Upper lobe of left lung (tissue), 6 donors: Measurements from ENCODE around the gene SPSB1. TPM values are rescaled to one million over a fixed set of nuclear protein-coding genes. Genes with fewer than 3 reads are reported as not detected.

Experiments used
- ATAC-seq, 2 donors: fragments of 200-7000 bp; cut with Tn5 transposase; one replicate each; pipeline ENCODE4 v1.9.1; 2022; ENCODE audit warnings: mild to moderate bottlenecking in 2 of 2, moderate library complexity in 2 of 2; ENCODE audit not compliant: low FRiP score in 2 of 2
- DNase-seq, 2 donors: peaks; one replicate each; pipeline ENCODE4 v3.0.0-alpha.2; 2019 to 2020
- H3K27ac ChIP-seq, 4 donors: fragments of 200-600 bp; sonication (generic); one replicate each; pipeline ENCODE4 v1.5.1; 2016 to 2019
- H3K27me3 ChIP-seq, 4 donors: fragments of 200-600 bp; sonication (generic); one replicate each; pipeline ENCODE4 v1.5.1; 2017 to 2019
- H3K36me3 ChIP-seq, 4 donors: fragments of 200-600 bp; sonication (generic); one replicate each; pipeline ENCODE4 v1.5.1; 2016 to 2019
- H3K4me1 ChIP-seq, 4 donors: fragments of 200-600 bp; sonication (generic); one replicate each; pipeline ENCODE4 v1.5.1; 2018 to 2019
- H3K4me3 ChIP-seq, 4 donors: fragments of 200-600 bp; sonication (generic); one replicate each; pipeline ENCODE4 v1.5.1; 2017 to 2019; ENCODE audit warnings: mild to moderate bottlenecking in 2 of 4, moderate library complexity in 1 of 4
- H3K9me3 ChIP-seq, 4 donors: fragments of 200-600 bp; sonication (generic); one replicate each; pipeline ENCODE4 v1.5.1; 2018 to 2019
- EP300 ChIP-seq, 4 donors: sonication (generic); formaldehyde crosslinking; IDR thresholded peaks; one replicate each; pipeline ENCODE4 v1.5.1; 2017; ENCODE audit warnings: antibody characterized with exemption in 4 of 4, control low read depth in 2 of 4
- POLR2A ChIP-seq, 4 donors: fragments of 450-650 bp; IDR thresholded peaks; one replicate each; pipeline ENCODE4 v1.5.1; 2016 to 2017; ENCODE audit warnings: antibody characterized with exemption in 4 of 4, mild to moderate bottlenecking in 2 of 4
- POLR2AphosphoS5 ChIP-seq, 2 donors: sonication (generic); formaldehyde crosslinking; IDR thresholded peaks; one replicate each; pipeline ENCODE4 v1.5.1; 2017; ENCODE audit warnings: antibody characterized with exemption in 2 of 2
- WGBS, 2 donors: methylation state at CpG; one replicate each; pipeline ENCODE4 v1.1.5; 2017 to 2018; 5-methylcytosine and 5-hydroxymethylcytosine counted together
- total RNA-seq, 6 donors: library from RNA; depleted of rRNA in 4 of 6; stranded (reverse); fragments of >200 nt in 4 of 6; gene quantifications; one replicate each; pipeline versions ENCODE4 v1.1.0 to v1.2.1, GENCODE V29; 2016 to 2021
- TF ChIP-seq, protein P1 (sequence below), 6 experiments: fragments of 450-650 bp in 4 of 6; fragments of 200-600 bp in 2 of 6; sonication (generic) in 2 of 6; IDR thresholded peaks; one replicate each; pipeline ENCODE4 v1.5.1; 2016 to 2019; ENCODE audit warnings: antibody characterized with exemption in 6 of 6
- donor health status: DM: no; HTN: no; CAD: no; lungs with moderate emphysema.
- donor health status: DM: no; HTN: yes; CAD: no; lungs with severe emphysema.

The SPSB1 gene
- total RNA-seq, 6 donors from 2014 or later: 21.0 to 49.1 (median 30.3) TPM

DNA sequence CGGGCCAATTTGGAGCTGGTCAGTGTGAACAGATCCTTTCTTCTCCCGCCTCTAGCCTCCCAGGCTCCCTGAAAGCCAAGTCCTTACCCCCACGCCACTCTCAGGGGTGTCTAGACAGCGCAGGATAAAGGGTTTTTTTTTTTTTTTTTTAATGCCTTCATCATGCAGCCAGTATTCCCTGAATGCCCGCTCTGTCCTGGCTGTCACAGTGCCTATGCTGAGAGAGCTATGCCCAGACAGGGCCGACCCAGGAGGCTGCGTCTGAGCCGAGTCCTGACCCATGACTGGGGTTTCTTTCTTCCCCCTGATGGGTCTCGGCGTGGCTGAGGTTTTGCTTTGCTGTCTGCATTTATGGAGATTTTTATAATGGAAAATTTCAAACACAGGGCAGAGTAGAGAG is 18.3 kb downstream of the SPSB1 start:
- Histone ChIP-seq H3K36me3 (peaks cover 0 to 3% (median 0%) of the 10 kb centered on the region in 4 donors), H3K4me3 (no peak overlapping the region), H3K27ac (no peak overlapping the region), H3K27me3 (no peaks in the 10 kb centered on the region), H3K9me3 (no peaks in the 10 kb centered on the region), H3K4me1 (peaks cover 0 to 31% (median 8%) of the 10 kb centered on the region in 4 donors)
- no peak for ATAC-seq
- 89 to 92% methylated on average over 10 of the region's 10 CpGs for WGBS, 2 donors
- DNase-seq: no peak
- TF ChIP-seq POLR2AphosphoS5 (IDR thresholded peaks at IDR 0.05) (no peak), POLR2A (IDR thresholded peaks at IDR 0.05) (no peak), EP300 (IDR thresholded peaks at IDR 0.05) (no peak)
- TF ChIP-seq, protein P1, sequence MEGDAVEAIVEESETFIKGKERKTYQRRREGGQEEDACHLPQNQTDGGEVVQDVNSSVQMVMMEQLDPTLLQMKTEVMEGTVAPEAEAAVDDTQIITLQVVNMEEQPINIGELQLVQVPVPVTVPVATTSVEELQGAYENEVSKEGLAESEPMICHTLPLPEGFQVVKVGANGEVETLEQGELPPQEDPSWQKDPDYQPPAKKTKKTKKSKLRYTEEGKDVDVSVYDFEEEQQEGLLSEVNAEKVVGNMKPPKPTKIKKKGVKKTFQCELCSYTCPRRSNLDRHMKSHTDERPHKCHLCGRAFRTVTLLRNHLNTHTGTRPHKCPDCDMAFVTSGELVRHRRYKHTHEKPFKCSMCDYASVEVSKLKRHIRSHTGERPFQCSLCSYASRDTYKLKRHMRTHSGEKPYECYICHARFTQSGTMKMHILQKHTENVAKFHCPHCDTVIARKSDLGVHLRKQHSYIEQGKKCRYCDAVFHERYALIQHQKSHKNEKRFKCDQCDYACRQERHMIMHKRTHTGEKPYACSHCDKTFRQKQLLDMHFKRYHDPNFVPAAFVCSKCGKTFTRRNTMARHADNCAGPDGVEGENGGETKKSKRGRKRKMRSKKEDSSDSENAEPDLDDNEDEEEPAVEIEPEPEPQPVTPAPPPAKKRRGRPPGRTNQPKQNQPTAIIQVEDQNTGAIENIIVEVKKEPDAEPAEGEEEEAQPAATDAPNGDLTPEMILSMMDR (IDR thresholded peaks at IDR 0.05): no peak

DNA sequence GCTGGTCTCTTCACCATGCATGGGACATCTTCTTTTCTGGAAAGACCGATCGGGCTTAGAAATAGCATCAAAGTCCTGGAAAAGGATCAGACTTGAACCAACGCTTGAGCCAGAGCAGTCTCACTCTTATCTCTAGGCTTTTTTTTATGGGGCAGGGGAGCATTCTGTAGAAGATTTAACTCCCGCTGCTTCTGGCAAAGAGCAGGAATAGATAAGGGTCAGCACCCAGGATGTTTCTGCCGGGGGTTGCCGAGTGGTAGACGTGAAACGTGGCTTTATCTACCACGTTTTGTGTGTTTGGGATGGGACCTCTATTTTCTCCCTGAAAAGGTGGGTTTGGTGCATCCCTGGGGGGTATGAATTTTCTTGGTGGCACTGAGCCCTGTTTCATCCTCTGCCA is 18.8 kb downstream of the SPSB1 start:
- TF ChIP-seq, protein P1 (IDR thresholded peaks at IDR 0.05): no peak
- TF ChIP-seq EP300 (IDR thresholded peaks at IDR 0.05) (no peak), POLR2AphosphoS5 (IDR thresholded peaks at IDR 0.05) (no peak), POLR2A (IDR thresholded peaks at IDR 0.05) (no peak)
- peaks cover 0 to 32% (median 8%) of the 10 kb centered on the region in 4 donors for H3K4me1 ChIP-seq
- H3K9me3 ChIP-seq: no peaks in the 10 kb centered on the region
- H3K27me3 ChIP-seq: no peaks in the 10 kb centered on the region
- no peak for ATAC-seq
- H3K4me3 ChIP-seq: no peak overlapping the region
- WGBS, 2 donors: 84 to 90% methylated on average over 9 of the region's 9 CpGs
- no peak overlapping the region for H3K27ac ChIP-seq
- H3K36me3 ChIP-seq: peaks cover 0 to 3% (median 0%) of the 10 kb centered on the region in 4 donors
- no peak for DNase-seq

DNA sequence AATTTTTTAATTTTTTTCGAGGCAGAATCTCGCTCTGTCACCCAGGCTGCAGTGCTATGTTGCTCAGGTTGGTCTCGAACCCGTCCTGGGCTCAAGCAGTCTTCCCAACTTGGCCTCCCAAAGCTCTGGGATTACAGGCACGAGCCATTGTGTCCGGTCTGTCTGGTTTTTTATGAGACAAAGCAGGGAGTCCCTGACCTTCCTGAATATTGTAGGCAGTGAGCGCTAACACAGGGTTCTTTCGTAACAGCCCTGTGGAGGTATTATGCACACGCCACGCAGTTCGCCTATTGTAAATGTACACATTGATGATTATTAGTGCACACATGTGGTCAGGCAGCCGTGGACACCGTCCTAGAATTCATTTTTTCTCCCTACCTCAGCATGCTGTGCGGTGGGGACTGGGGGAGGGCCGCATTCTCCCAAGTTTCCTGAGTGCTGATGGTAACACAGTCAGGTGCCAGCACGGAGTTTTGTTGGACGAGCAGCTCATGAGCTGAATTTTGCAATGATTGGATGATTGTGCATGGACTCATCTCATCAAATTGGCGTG is 19.6 kb downstream of the SPSB1 start:
- no peak for DNase-seq
- WGBS, 2 donors: 92% methylated on average over 18 of the region's 18 CpGs
- no peak overlapping the region for H3K27ac ChIP-seq
- ATAC-seq: no peak
- H3K27me3 ChIP-seq: no peaks in the 10 kb centered on the region
- H3K4me3 ChIP-seq: no peak overlapping the region
- H3K9me3 ChIP-seq: no peaks in the 10 kb centered on the region
- peaks cover 0 to 3% (median 0%) of the 10 kb centered on the region in 4 donors for H3K36me3 ChIP-seq
- TF ChIP-seq, protein P1 (IDR thresholded peaks at IDR 0.05): no peak
- no peak for TF ChIP-seq POLR2A (IDR thresholded peaks at IDR 0.05)
- TF ChIP-seq EP300 (IDR thresholded peaks at IDR 0.05): no peak
- TF ChIP-seq POLR2AphosphoS5 (IDR thresholded peaks at IDR 0.05): no peak
- H3K4me1 ChIP-seq: peaks cover 0 to 35% (median 9%) of the 10 kb centered on the region in 4 donors

DNA sequence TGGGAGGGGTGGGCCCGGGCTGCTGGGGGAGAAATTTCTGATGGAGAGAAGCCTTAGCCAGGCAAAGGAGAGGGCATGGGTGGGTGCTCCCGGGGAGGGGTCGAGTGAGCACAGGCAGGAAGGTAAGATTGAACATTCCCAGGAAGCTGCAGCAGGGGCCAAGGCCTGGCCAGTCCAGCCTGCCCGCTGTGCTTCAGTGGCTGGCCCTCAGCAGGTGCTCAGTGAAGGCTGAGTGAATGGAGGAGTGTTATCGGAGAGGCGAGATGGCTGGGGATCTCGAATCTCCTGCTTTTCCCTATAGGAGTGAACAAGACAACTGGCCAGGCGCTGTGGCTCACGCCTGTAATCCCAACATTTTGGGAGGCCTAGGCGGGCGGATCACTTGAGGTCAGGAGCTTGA is 20.9 kb downstream of the SPSB1 start:
- no peak overlapping the region for H3K4me3 ChIP-seq
- 89 to 93% methylated on average over 10 to 11 of the region's 11 CpGs for WGBS, 2 donors
- H3K36me3 ChIP-seq: peaks cover 0 to 3% (median 0%) of the 10 kb centered on the region in 4 donors
- ATAC-seq: no peak
- no peak overlapping the region for H3K27ac ChIP-seq
- no peak for TF ChIP-seq POLR2A (IDR thresholded peaks at IDR 0.05)
- TF ChIP-seq, protein P1 (IDR thresholded peaks at IDR 0.05): no peak
- TF ChIP-seq EP300 (IDR thresholded peaks at IDR 0.05): no peak
- TF ChIP-seq POLR2AphosphoS5 (IDR thresholded peaks at IDR 0.05): no peak
- no peak for DNase-seq
- no peaks in the 10 kb centered on the region for H3K9me3 ChIP-seq
- peaks cover 4 to 46% (median 15%) of the 10 kb centered on the region in 4 donors for H3K4me1 ChIP-seq
- H3K27me3 ChIP-seq: no peaks in the 10 kb centered on the region

DNA sequence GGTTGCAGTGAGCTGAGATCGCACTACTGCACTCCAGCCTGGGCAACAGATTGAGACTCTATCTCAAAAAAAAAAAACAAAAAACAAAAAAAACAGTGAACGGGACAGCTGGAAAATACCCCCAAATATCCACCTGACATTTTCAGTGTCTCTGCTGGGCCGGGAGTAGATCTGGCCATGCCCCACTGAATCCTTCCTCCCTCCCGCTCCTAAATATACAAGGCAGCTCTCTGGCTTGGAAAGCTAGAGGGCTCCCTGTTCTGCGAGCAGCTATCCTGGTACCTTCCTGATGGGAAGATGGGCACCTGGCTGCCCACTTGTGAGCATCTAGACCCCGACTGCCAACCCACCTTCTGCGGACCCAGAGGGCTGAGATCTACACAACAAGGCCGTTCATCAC is 21.4 kb downstream of the SPSB1 start:
- H3K4me3 ChIP-seq: no peak overlapping the region
- TF ChIP-seq POLR2AphosphoS5 (IDR thresholded peaks at IDR 0.05) (no peak), EP300 (IDR thresholded peaks at IDR 0.05) (no peak), POLR2A (IDR thresholded peaks at IDR 0.05) (no peak)
- TF ChIP-seq, protein P1 (IDR thresholded peaks at IDR 0.05): no peak
- 85 to 91% methylated on average over 8 of the region's 8 CpGs for WGBS, 2 donors
- no peak overlapping the region for H3K27ac ChIP-seq
- H3K36me3 ChIP-seq: peaks cover 0 to 3% (median 0%) of the 10 kb centered on the region in 4 donors
- no peak for DNase-seq
- no peak for ATAC-seq
- H3K27me3 ChIP-seq: no peaks in the 10 kb centered on the region
- no peaks in the 10 kb centered on the region for H3K9me3 ChIP-seq
- H3K4me1 ChIP-seq: peaks cover 4 to 48% (median 15%) of the 10 kb centered on the region in 4 donors
